Smooth muscle cell (in vitro differentiated cells): ENCODE measurements around the gene USP24. TPM values are rescaled to one million over a fixed set of nuclear protein-coding genes. Genes with fewer than 3 reads are reported as not detected.

Experiments used
- DNase-seq: peaks from one replicate; lab custom pipeline; 2025; ENCODE audit not compliant: unreplicated experiment; lab: John Stamatoyannopoulos, UW
- H2AFZ ChIP-seq: fragments of 200-600 bp; sonication (generic); 2 replicates; pipeline ENCODE4 v1.6.0; 2016; ENCODE audit warnings: antibody characterized with exemption, low read depth, mild to moderate bottlenecking
- H3F3A ChIP-seq: fragments of 200-600 bp; sonication (generic); 2 replicates; pipeline ENCODE4 v1.6.0; 2017; ENCODE audit warnings: antibody characterized with exemption, low read depth
- H3K27ac ChIP-seq: fragments of 200-600 bp; sonication (generic); 2 replicates; pipeline ENCODE4 v1.5.1; 2016; ENCODE audit warnings: low read depth, mild to moderate bottlenecking
- H3K27me3 ChIP-seq: fragments of 200-600 bp; sonication (generic); 2 replicates; pipeline ENCODE4 v1.6.1; 2016; ENCODE audit warnings: low read depth, mild to moderate bottlenecking
- H3K36me3 ChIP-seq: fragments of 200-600 bp; sonication (generic); 2 replicates; pipeline ENCODE4 v1.5.1; 2016; ENCODE audit warnings: low read depth
- H3K4me1 ChIP-seq: fragments of 200-600 bp; sonication (generic); 2 replicates; pipeline ENCODE4 v1.5.1; 2016; ENCODE audit warnings: low read depth
- H3K4me2 ChIP-seq: fragments of 200-600 bp; sonication (generic); 2 replicates; pipeline ENCODE4 v1.6.0; 2016; ENCODE audit warnings: mild to moderate bottlenecking
- H3K4me3 ChIP-seq: fragments of 200-600 bp; sonication (generic); 2 replicates; pipeline ENCODE4 v1.5.1; 2016; ENCODE audit warnings: mild to moderate bottlenecking
- H3K79me2 ChIP-seq: fragments of 200-600 bp; sonication (generic); 2 replicates; pipeline ENCODE4 v1.6.0; 2016; ENCODE audit warnings: low read depth, mild to moderate bottlenecking
- H3K9ac ChIP-seq: fragments of 200-600 bp; sonication (generic); 2 replicates; pipeline ENCODE4 v1.6.0; 2016; ENCODE audit warnings: low read depth
- H3K9me3 ChIP-seq: fragments of 200-600 bp; sonication (generic); replicated peaks from 2 replicates; pipeline ENCODE4 v1.5.1; 2016; ENCODE audit warnings: low read depth
- H4K20me1 ChIP-seq: fragments of 200-600 bp; sonication (generic); 2 replicates; pipeline ENCODE4 v1.6.0; 2016; ENCODE audit warnings: low read depth
- WGBS: methylation state at CpG from one replicate; pipeline ENCODE4 v1.1.7; 2016; ENCODE audit warnings: low lambda C conversion rate; 5-methylcytosine and 5-hydroxymethylcytosine counted together
- polyA plus RNA-seq: library from polyadenylated mRNA; unstranded; fragments of >200 nt; fragmentation: Nextera tagmentation; extraction: Ambion mirVana; gene quantifications from 2 replicates; pipeline ENCODE4 v1.2.1, GENCODE V29; 2016
- total RNA-seq: library from RNA; depleted of rRNA; stranded (reverse); fragments of >200 nt; gene quantifications from 2 replicates; pipeline ENCODE4 v1.2.3, GENCODE V29; 2014
- TF ChIP-seq, protein P1 (sequence below): fragments of 200-600 bp; sonication (generic); IDR thresholded peaks from 2 replicates; pipeline ENCODE4 v1.5.1; 2017; ENCODE audit warnings: borderline replicate concordance, mild to moderate bottlenecking, antibody characterized with exemption; ENCODE audit not compliant: insufficient read depth, poor library complexity, severe bottlenecking

USP24 gene
- total and polyA plus RNA-seq, 2 experiments from 2014 or later = 3.6 to 25.9 TPM

DNA sequence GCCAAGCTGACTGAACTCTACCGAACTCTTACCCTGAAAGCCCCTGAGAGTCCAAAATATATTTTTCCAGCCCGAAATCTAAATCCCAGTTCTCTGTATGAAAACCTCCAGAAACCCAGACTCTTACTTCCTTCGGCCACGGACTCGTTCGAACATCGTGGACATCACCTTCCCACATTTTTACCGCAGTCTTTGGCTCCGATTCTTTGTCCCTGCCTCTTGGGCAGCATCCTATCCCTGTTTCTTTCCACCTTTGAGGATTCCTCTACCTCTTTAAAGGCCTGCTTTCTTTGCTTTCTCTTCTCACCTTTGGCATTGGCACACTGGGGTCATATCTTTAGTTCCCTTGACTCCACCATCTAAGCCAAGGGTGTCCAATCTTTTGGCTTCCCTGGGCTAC, 932 bp upstream of the USP24 start:
- Histone ChIP-seq H3K9ac (no peak overlapping the region), H3K4me1 (peaks cover 21% of the 10 kb centered on the region), H4K20me1 (peaks cover 24% of the 10 kb centered on the region), H3K27ac (no peak overlapping the region), H3K9me3 (no peaks in the 10 kb centered on the region), H3K79me2 (peaks cover 26% of the 10 kb centered on the region), H3K4me3 (peak overlapping the region; percentile 95), H3K36me3 (no peaks in the 10 kb centered on the region), H3F3A (peaks cover 6% of the 10 kb centered on the region), H3K4me2 (peak overlapping the region; percentile 97), H2AFZ (peak overlapping the region; percentile 90), H3K27me3 (no peaks in the 10 kb centered on the region)
- WGBS = 23% methylated on average over 9 of the region's 9 CpGs
- TF ChIP-seq, protein P1, sequence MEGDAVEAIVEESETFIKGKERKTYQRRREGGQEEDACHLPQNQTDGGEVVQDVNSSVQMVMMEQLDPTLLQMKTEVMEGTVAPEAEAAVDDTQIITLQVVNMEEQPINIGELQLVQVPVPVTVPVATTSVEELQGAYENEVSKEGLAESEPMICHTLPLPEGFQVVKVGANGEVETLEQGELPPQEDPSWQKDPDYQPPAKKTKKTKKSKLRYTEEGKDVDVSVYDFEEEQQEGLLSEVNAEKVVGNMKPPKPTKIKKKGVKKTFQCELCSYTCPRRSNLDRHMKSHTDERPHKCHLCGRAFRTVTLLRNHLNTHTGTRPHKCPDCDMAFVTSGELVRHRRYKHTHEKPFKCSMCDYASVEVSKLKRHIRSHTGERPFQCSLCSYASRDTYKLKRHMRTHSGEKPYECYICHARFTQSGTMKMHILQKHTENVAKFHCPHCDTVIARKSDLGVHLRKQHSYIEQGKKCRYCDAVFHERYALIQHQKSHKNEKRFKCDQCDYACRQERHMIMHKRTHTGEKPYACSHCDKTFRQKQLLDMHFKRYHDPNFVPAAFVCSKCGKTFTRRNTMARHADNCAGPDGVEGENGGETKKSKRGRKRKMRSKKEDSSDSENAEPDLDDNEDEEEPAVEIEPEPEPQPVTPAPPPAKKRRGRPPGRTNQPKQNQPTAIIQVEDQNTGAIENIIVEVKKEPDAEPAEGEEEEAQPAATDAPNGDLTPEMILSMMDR = no peak
- no peak for DNase-seq

DNA sequence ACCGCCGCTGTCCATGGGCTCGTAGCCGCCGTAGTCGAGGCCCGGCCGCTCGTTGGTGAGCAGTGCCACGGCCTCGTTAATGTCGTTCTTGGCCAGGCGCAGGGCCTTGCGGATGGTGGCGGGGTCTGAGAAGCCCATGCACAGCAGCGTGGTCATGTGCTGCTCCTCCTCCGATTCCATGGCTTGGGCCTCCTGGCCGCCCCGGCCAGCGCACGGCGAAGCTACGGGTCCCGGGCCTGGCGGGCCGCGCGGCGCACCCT, 300 bp downstream of the USP24 start:
- Histone ChIP-seq H3K27ac (peak overlapping the region; percentile 23), H3K27me3 (no peaks in the 10 kb centered on the region), H2AFZ (peak overlapping the region; percentile 90), H3K9me3 (no peaks in the 10 kb centered on the region), H3K4me3 (peak overlapping the region; percentile 95), H3K4me1 (peaks cover 22% of the 10 kb centered on the region), H3K4me2 (peak overlapping the region; percentile 97), H4K20me1 (peaks cover 36% of the 10 kb centered on the region), H3K9ac (peak overlapping the region; percentile 76), H3F3A (peaks cover 6% of the 10 kb centered on the region), H3K79me2 (peaks cover 38% of the 10 kb centered on the region), H3K36me3 (no peaks in the 10 kb centered on the region)
- 1% methylated on average over 29 of the region's 29 CpGs for WGBS
- TF ChIP-seq, protein P1 = no peak
- peak; percentile 31 for DNase-seq

DNA sequence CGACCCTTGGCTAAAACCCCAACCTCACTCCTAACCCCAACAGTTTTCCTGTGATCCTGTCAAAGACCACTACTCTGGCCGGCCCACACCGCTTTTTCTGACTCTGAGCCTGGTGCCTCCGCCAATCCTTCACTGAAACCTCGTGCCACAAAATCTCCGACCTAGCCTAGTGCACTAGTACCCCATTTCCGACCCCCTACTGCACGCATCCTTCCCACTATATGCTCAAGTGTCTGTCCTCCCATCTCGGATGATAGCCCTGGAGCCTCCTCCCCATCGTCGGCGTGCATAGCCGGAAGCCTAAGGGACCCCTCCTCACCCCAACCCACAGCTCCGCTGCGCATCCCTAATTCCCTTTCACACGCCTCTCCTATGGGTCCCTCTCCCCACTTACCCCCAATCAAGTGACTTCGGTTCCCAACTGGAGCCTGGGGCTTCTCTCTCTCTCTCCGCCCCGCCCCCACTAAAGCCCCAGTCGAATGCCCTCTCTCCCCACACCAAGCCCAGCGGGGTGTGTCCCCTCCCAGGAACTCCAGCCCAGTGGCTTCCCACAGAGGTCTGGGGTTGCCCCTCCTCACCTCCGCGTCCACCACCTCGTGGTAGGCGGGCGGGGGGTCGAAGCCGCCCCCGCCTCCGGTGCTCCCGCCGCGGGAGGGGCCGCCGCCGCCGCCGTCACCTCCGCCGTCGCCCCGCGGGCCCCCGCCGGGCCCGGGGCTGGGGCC, 791 bp downstream of the USP24 start:
- DNase-seq = no peak
- Histone ChIP-seq H3K9ac (no peak overlapping the region), H4K20me1 (peaks cover 41% of the 10 kb centered on the region), H2AFZ (no peak overlapping the region), H3K4me1 (peaks cover 22% of the 10 kb centered on the region), H3K4me2 (peak overlapping the region; percentile 97), H3K9me3 (no peaks in the 10 kb centered on the region), H3K79me2 (peaks cover 43% of the 10 kb centered on the region), H3K36me3 (no peaks in the 10 kb centered on the region), H3K27ac (no peak overlapping the region), H3K27me3 (no peaks in the 10 kb centered on the region), H3F3A (peaks cover 6% of the 10 kb centered on the region), H3K4me3 (peak overlapping the region; percentile 95)
- under 1% methylated on average over 32 of the region's 46 CpGs for WGBS
- TF ChIP-seq, protein P1 = no peak

DNA sequence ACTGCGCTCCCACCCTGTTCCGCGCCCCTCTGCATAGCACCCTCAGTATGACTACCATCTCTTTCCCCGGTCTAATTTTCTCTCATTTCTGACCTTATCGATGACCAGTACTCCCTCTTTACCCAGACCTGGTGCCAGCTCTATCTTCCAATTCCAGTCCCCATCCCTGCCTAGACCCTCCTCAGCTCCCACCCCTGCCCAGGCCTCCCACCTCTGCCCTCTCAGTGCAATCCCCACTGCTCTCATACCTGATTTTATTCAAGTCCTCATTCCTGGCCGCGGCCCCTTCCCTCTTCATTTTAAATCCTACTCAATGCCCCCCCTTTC, 1.3 kb downstream of the USP24 start:
- no peaks in the 10 kb centered on the region for H3K27me3 ChIP-seq
- H3K4me1 ChIP-seq = peaks cover 22% of the 10 kb centered on the region
- H3K79me2 ChIP-seq = peaks cover 49% of the 10 kb centered on the region
- DNase-seq = no peak
- no peaks in the 10 kb centered on the region for H3K9me3 ChIP-seq
- H3K27ac ChIP-seq = no peak overlapping the region
- H3K4me2 ChIP-seq = peak overlapping the region; percentile 97
- H3K4me3 ChIP-seq = peak overlapping the region; percentile 95
- no peak overlapping the region for H3K9ac ChIP-seq
- 15% methylated on average over 7 of the region's 7 CpGs for WGBS
- H2AFZ ChIP-seq = no peak overlapping the region
- no peaks in the 10 kb centered on the region for H3K36me3 ChIP-seq
- H4K20me1 ChIP-seq = peaks cover 46% of the 10 kb centered on the region
- peaks cover 6% of the 10 kb centered on the region for H3F3A ChIP-seq
- TF ChIP-seq, protein P1 = no peak
